Muscle layer of duodenum (tissue), 2 donors: ENCODE measurements around the gene PTPRJ.

Source experiments
- H3K27ac ChIP-seq: one replicate; pipeline ENCODE4 v1.7.0; 2013; ENCODE audit warnings: mild to moderate bottlenecking, low read length
- H3K27me3 ChIP-seq: one replicate; pipeline ENCODE4 v1.7.0; 2013; ENCODE audit warnings: low read depth, mild to moderate bottlenecking, control low read depth, low read length
- H3K36me3 ChIP-seq, 2 donors: one replicate each; pipeline ENCODE4 v1.7.0; 2013; ENCODE audit warnings: low read length in 2 of 2, control low read depth in 1 of 2, mild to moderate bottlenecking in 1 of 2; ENCODE audit not compliant: insufficient read depth in 2 of 2, control insufficient read depth in 1 of 2
- H3K4me1 ChIP-seq, 2 donors: one replicate each; pipeline ENCODE4 v1.7.0; 2013; ENCODE audit warnings: low read length in 2 of 2, mild to moderate bottlenecking in 2 of 2, control low read depth in 1 of 2, moderate library complexity in 1 of 2; ENCODE audit not compliant: insufficient read depth in 2 of 2, control insufficient read depth in 1 of 2
- H3K4me3 ChIP-seq, 2 donors: one replicate each; pipeline ENCODE4 v1.7.0; 2013; ENCODE audit warnings: low read length in 2 of 2, low read depth in 1 of 2, mild to moderate bottlenecking in 1 of 2
- H3K9me3 ChIP-seq, 2 donors: one replicate each; pipeline ENCODE4 v1.7.0; 2013; ENCODE audit warnings: low read length in 2 of 2, control low read depth in 1 of 2, mild to moderate bottlenecking in 1 of 2; ENCODE audit not compliant: control insufficient read depth in 1 of 2
- donor health status: healthy.

The PTPRJ gene

GRCh38 chr11:48104568-48104924 is 124.2 kb downstream of the PTPRJ start:
- peaks cover 14 to 20% of the 10 kb centered on the region in 2 donors for H3K4me1 ChIP-seq
- no peak overlapping the region for H3K4me3 ChIP-seq
- H3K36me3 ChIP-seq, result no peaks in the 10 kb centered on the region
- H3K27ac ChIP-seq, result no peak overlapping the region
- no peaks in the 10 kb centered on the region for H3K27me3 ChIP-seq
- H3K9me3 ChIP-seq, result no peaks in the 10 kb centered on the region

DNA sequence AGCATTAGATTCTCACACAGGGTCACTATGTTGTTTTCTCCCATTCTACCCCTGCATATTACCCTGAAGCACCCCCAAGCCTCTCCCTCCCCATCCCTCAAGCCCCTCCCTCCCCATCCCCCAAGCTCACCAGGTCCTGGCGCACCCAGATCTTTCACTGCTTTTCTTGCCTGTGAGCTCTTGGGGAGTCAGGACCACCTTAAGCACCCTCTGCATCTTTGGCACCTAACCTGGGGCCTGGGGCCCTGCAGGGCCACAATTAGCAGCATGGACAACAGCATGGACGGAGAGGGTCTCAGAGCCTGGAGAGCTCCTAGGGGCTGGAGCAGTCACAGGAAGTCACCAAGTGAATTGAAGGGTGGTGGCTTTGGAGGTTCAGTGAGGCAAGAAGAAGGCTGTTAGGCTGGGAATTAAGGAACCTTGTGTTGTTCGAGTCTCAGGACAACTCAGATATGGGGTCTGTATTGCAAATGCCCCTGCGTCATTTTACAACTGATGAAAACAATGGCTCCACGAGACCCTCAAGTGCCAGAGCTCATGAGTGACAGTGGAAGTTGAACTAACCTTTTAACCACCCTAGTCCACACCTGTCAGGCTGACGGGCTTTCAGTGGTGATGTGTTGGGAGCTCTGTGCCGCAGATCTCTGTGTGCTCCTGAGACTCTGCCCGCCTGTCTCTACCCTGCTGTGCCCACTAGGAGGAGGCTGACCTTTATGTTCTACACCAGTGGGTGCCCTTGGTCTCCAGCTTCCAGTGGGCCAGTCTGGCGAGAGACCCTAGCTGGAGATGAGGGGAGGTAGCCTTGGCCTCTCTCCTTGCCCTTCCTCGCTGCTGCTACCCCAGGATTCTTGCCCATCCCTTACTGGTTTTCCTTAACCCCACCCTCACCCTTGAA is 125.0 kb downstream of the PTPRJ start:
- H3K27ac ChIP-seq, result no peak overlapping the region
- H3K27me3 ChIP-seq, result no peaks in the 10 kb centered on the region
- no peak overlapping the region for H3K4me3 ChIP-seq
- no peaks in the 10 kb centered on the region for H3K9me3 ChIP-seq
- no peaks in the 10 kb centered on the region for H3K36me3 ChIP-seq
- H3K4me1 ChIP-seq, result peaks cover 16 to 26% of the 10 kb centered on the region in 2 donors

DNA sequence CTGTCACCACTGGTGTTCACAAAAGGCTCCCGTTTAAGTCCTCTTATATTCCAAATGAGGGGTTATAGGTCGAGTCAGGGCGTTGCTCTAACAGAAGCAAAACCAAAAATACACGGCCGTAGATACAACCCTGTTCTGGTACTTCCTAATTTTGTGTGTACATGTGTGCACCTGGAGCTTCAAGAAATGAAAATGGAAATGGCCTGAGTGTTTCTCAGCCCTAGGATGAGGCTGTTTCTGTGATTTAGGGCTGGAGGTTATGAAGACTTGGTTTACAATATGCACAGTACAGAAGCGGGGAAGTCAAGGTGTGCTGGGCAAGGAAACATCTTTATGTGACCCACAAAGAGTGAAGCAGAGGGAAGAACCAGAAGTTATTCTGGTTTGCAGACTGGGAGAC is 125.8 kb downstream of the PTPRJ start:
- no peaks in the 10 kb centered on the region for H3K9me3 ChIP-seq
- no peaks in the 10 kb centered on the region for H3K36me3 ChIP-seq
- H3K4me3 ChIP-seq, result no peak overlapping the region
- H3K27ac ChIP-seq, result no peak overlapping the region
- H3K4me1 ChIP-seq, result peaks cover 13 to 26% of the 10 kb centered on the region in 2 donors
- no peaks in the 10 kb centered on the region for H3K27me3 ChIP-seq

DNA sequence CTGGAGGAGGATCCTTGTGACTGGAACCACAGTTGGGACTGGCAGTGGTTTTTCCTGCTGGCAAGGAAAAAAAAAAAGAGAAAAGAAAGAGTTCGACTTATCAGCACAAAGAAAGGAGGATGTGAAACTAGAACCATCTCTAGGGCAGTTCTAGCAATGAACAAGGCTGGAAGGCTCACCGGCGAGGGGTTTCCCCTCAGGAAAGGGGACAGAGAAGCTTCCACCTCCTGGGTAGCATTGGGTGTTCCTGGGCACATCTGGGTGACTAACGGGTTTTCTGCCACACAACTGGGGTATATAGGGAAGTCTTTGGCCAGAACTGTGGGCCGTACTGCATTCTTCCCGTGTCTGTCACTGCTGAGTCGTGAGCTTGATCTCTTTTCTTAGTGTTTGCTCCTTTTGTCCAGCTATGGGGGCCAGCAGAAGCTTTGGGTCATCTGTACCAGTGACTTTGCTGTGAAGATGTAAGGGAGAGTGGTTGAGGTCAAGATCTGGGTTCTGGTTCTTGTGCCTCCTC is 126.9 kb downstream of the PTPRJ start:
- H3K36me3 ChIP-seq, result no peaks in the 10 kb centered on the region
- no peak overlapping the region for H3K27ac ChIP-seq
- H3K27me3 ChIP-seq, result no peaks in the 10 kb centered on the region
- no peaks in the 10 kb centered on the region for H3K9me3 ChIP-seq
- H3K4me3 ChIP-seq, result no peak overlapping the region
- H3K4me1 ChIP-seq, result peaks cover 8 to 26% of the 10 kb centered on the region in 2 donors

- H3K36me3 ChIP-seq, result no peaks in the 10 kb centered on the region
- H3K27me3 ChIP-seq, result no peaks in the 10 kb centered on the region
- H3K9me3 ChIP-seq, result no peaks in the 10 kb centered on the region
- no peak overlapping the region for H3K27ac ChIP-seq
- no peak overlapping the region for H3K4me3 ChIP-seq
- peaks cover 4 to 26% of the 10 kb centered on the region in 2 donors for H3K4me1 ChIP-seq
Observed at GRCh38 chr11:48108231-48109045, 128.1 kb downstream of the PTPRJ start.

- Histone ChIP-seq H3K36me3 (no peaks in the 10 kb centered on the region), H3K9me3 (no peaks in the 10 kb centered on the region), H3K4me3 (peak overlapping the region; percentile 47 to 65), H3K27ac (peak overlapping the region; percentile 27), H3K27me3 (no peaks in the 10 kb centered on the region), H3K4me1 (peaks cover 4 to 22% of the 10 kb centered on the region in 2 donors)
Observed at GRCh38 chr11:48109046-48109666, 128.8 kb downstream of the PTPRJ start.

DNA sequence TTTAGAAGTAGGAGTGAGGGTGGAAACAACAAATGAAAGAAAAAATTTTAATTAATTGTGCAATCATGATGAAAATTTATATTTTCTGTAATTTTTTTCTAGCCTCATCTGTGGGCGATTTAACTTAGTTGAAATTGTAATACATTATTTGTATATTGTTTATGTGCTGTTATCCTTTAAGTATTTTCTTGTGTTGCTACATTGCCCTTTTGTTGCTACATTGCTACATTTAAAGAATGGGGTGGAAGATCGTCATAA is 130.1 kb downstream of the PTPRJ start:
- H3K36me3 ChIP-seq, result peaks cover 0 to 4% of the 10 kb centered on the region in 2 donors
- no peak overlapping the region for H3K4me3 ChIP-seq
- no peaks in the 10 kb centered on the region for H3K27me3 ChIP-seq
- peaks cover 7% of the 10 kb centered on the region in 2 donors for H3K9me3 ChIP-seq
- H3K27ac ChIP-seq, result no peak overlapping the region
- H3K4me1 ChIP-seq, result peaks cover 4 to 22% of the 10 kb centered on the region in 2 donors

GRCh38 chr11:48111891-48112290 is 131.5 kb downstream of the PTPRJ start:
- Histone ChIP-seq H3K27ac (no peak overlapping the region), H3K4me1 (peaks cover 4 to 22% of the 10 kb centered on the region in 2 donors), H3K27me3 (no peaks in the 10 kb centered on the region), H3K9me3 (peaks cover 7% of the 10 kb centered on the region in 2 donors), H3K4me3 (no peak overlapping the region), H3K36me3 (peaks cover 0 to 4% of the 10 kb centered on the region in 2 donors)

DNA sequence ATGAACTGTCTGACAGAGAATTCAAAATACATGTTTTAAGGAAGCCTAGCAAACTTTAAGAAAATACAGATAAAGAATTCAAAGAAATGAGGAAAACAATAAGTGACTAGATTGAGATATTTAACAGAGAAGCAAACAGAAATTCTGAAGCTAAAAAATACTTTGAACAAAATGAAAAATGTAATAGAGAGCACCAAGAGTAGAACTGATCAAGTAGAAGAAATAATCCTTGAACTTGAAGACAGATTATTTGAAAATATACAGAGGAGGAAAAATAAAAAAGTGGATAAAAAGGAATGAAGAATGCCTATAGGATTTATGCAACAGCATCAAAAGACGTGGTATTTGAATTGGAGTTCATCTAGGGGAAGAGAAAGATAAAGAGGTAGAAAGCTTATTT is 134.4 kb downstream of the PTPRJ start:
- peaks cover under 1 to 4% of the 10 kb centered on the region in 2 donors for H3K4me1 ChIP-seq
- no peak overlapping the region for H3K27ac ChIP-seq
- H3K9me3 ChIP-seq, result peaks cover 7% of the 10 kb centered on the region in 2 donors
- H3K27me3 ChIP-seq, result no peaks in the 10 kb centered on the region
- peak overlapping the region in 1 of 2 donors; percentile 35 for H3K4me3 ChIP-seq
- H3K36me3 ChIP-seq, result peaks cover 0 to 4% of the 10 kb centered on the region in 2 donors

GRCh38 chr11:48116437-48117228 is 136.3 kb downstream of the PTPRJ start:
- Histone ChIP-seq H3K27me3 (no peaks in the 10 kb centered on the region), H3K36me3 (peaks cover 3 to 4% of the 10 kb centered on the region in 2 donors), H3K4me3 (no peak overlapping the region), H3K27ac (no peak overlapping the region), H3K4me1 (no peaks in the 10 kb centered on the region), H3K9me3 (peaks cover 7% of the 10 kb centered on the region in 2 donors)
